Keratinocyte (primary cell): ENCODE measurements around the gene SARS1. TPM values are rescaled to one million over a fixed set of nuclear protein-coding genes. Genes with fewer than 3 reads are reported as not detected.

Experiments
- DNase-seq: peaks from one replicate; pipeline ENCODE4 v3.0.0-alpha.2; 2011; ENCODE audit warnings: low read depth, missing footprints, low spot score
- FAIRE-seq: peaks from 2 replicates; lab custom pipeline; 2011; peaks lifted over from hg19 to GRCh38; lab: Jason Lieb, UNC
- H2AFZ ChIP-seq: 2 replicates; pipeline ENCODE4 v1.6.0; 2012; ENCODE audit warnings: low read length, control low read depth, inconsistent platforms; ENCODE audit not compliant: control insufficient read depth
- H3K27ac ChIP-seq: 2 replicates; pipeline ENCODE4 v1.5.1; 2011; ENCODE audit warnings: low read length; ENCODE audit not compliant: control insufficient read depth, insufficient read depth
- H3K27me3 ChIP-seq: 3 replicates; pipeline ENCODE4 v1.6.0; 2011; ENCODE audit warnings: low read length; ENCODE audit not compliant: control insufficient read depth, insufficient read depth; ENCODE audit errors: extremely low read depth
- H3K36me3 ChIP-seq, 2 experiments: 2 replicates in 1 of 2; 3 replicates in 1 of 2; pipeline ENCODE4 v1.5.1; 2011; ENCODE audit warnings: low read length in 2 of 2, mild to moderate bottlenecking in 1 of 2; ENCODE audit not compliant: control insufficient read depth in 2 of 2, insufficient read depth in 2 of 2; ENCODE audit errors: extremely low read depth in 1 of 2
- H3K4me1 ChIP-seq: 3 replicates; pipeline ENCODE4 v1.5.1; 2011; ENCODE audit warnings: low read length; ENCODE audit not compliant: control insufficient read depth, insufficient read depth; ENCODE audit errors: extremely low read depth
- H3K4me2 ChIP-seq: 3 replicates; pipeline ENCODE4 v1.6.0; 2011; ENCODE audit warnings: low read depth, low read length; ENCODE audit not compliant: control insufficient read depth, insufficient read depth; ENCODE audit errors: extremely low read depth
- H3K4me3 ChIP-seq, 3 experiments: fragments of 200-600 bp in 1 of 3; sonication (generic) in 1 of 3; 2 replicates in 2 of 3; 3 replicates in 1 of 3; pipeline ENCODE4 v1.5.1; 2011 to 2016; ENCODE audit warnings: low read length in 3 of 3, mild to moderate bottlenecking in 3 of 3, control low read depth in 2 of 3, inconsistent platforms in 1 of 3, low read depth in 1 of 3, mixed read lengths in 1 of 3, mixed run types in 1 of 3, moderate library complexity in 1 of 3; ENCODE audit not compliant: control insufficient read depth in 2 of 3, insufficient read depth in 2 of 3; ENCODE audit errors: extremely low read depth in 1 of 3
- H3K79me2 ChIP-seq: 2 replicates; pipeline ENCODE4 v1.6.0; 2012; ENCODE audit warnings: low read length; ENCODE audit not compliant: control insufficient read depth, insufficient read depth
- H3K9ac ChIP-seq: 3 replicates; pipeline ENCODE4 v1.6.0; 2011; ENCODE audit warnings: low read length; ENCODE audit not compliant: control insufficient read depth, insufficient read depth; ENCODE audit errors: extremely low read depth
- H3K9me1 ChIP-seq: 3 replicates; pipeline ENCODE4 v1.6.0; 2011; ENCODE audit warnings: low read length; ENCODE audit not compliant: control insufficient read depth, insufficient read depth; ENCODE audit errors: extremely low read depth
- H3K9me3 ChIP-seq: 2 replicates; pipeline ENCODE4 v1.5.1; 2012; ENCODE audit warnings: low read depth, low read length; ENCODE audit not compliant: control insufficient read depth
- H4K20me1 ChIP-seq: 3 replicates; pipeline ENCODE4 v1.6.0; 2011; ENCODE audit warnings: low read length; ENCODE audit not compliant: control insufficient read depth, insufficient read depth; ENCODE audit errors: extremely low read depth
- EZH2 ChIP-seq: IDR thresholded peaks from one replicate; pipeline ENCODE4 v1.6.1; 2012; ENCODE audit warnings: inconsistent platforms, mild to moderate bottlenecking, low read length, moderate library complexity
- dilution Hi-C: fragments of 300-500 bp; cut with MboI; formaldehyde crosslinking; loops from one replicate; pipeline ENCODE4 v1.7.0; 2020; ENCODE audit warnings: low sequenced_read_pairs; ENCODE audit not compliant: extremely low pct_ligation_motif_present
- polyA plus RNA-seq, 5 experiments: library from polyadenylated mRNA; depleted of rRNA in 3 of 5; stranded (reverse) in 3 of 5; stranded (forward) in 1 of 5; unstranded in 1 of 5; fragments of >200 nt; gene quantifications; 1 replicate in 1 of 5; 2 replicates in 3 of 5; 3 replicates in 1 of 5; pipeline versions ENCODE4 v1.2.1 to v1.2.3, GENCODE V29; 2011 to 2012; ENCODE audit warnings: missing spikeins in 2 of 5, low read depth in 1 of 5, low replicate concordance in 1 of 5
- TF ChIP-seq, protein P1 (sequence below), 3 experiments: IDR thresholded peaks in 1 of 3; conservative IDR thresholded peaks in 1 of 3; optimal IDR thresholded peaks in 1 of 3; 2 replicates in 2 of 3; 3 replicates in 1 of 3; pipeline versions ENCODE3 to v1.5.1; 2011; ENCODE audit warnings: low read length in 3 of 3, mild to moderate bottlenecking in 3 of 3, moderate library complexity in 2 of 3, control low read depth in 1 of 3, inconsistent platforms in 1 of 3; ENCODE audit not compliant: insufficient read depth in 2 of 3; ENCODE audit errors: extremely low read depth in 1 of 3

Gene SARS1
- polyA plus RNA-seq, 1 donor (not counting 4 experiments of a cell fraction or from before 2014, with no cell fraction given): 203 TPM

DNA sequence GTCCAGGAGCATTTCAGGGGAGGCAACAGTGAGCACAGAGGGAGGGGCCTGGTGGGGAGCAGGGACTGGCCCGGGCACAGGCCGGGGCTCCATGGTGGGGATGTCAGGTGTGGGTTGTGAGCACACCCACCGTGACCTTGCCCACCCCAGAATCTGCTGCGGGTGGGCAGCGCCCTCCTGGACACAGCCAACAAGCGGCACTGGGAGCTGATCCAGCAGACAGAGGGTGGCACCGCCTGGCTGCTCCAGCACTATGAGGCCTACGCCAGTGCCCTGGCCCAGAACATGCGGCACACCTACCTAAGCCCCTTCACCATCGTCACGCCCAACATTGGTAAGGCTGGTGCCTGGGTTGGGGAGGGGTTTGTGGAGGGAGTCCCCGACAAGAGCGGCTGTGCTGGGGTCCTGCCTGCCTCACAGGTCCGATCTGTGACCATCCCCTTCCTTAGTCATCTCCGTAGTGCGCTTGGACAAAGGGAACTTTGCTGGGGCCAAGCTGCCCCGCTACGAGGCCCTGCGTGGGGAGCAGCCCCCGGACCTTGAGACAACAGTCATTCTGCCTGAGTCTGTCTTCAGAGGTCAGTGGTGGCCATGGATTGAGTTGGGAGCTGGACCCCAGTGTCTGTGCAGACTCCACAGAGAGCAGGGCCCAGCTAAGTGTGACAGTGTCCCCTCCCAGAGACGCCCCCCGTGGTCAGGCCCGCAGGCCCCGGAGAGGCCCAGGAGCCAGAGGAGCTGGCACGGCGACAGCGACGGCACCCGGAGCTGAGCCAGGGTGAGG, 54.9 kb downstream of the SARS1 start:
- TF ChIP-seq, protein P1, sequence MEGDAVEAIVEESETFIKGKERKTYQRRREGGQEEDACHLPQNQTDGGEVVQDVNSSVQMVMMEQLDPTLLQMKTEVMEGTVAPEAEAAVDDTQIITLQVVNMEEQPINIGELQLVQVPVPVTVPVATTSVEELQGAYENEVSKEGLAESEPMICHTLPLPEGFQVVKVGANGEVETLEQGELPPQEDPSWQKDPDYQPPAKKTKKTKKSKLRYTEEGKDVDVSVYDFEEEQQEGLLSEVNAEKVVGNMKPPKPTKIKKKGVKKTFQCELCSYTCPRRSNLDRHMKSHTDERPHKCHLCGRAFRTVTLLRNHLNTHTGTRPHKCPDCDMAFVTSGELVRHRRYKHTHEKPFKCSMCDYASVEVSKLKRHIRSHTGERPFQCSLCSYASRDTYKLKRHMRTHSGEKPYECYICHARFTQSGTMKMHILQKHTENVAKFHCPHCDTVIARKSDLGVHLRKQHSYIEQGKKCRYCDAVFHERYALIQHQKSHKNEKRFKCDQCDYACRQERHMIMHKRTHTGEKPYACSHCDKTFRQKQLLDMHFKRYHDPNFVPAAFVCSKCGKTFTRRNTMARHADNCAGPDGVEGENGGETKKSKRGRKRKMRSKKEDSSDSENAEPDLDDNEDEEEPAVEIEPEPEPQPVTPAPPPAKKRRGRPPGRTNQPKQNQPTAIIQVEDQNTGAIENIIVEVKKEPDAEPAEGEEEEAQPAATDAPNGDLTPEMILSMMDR (optimal IDR thresholded peaks at IDR 0.05 in 1 of 3, IDR thresholded peaks at IDR 0.05 in 1 of 3, conservative IDR thresholded peaks at IDR 0.05 in 1 of 3; ENCODE audit: extremely low read depth in 1 of 3, insufficient read depth in 2 of 3, low read length in 3 of 3): no peak
- TF ChIP-seq EZH2: no peak
- Histone ChIP-seq H3K4me2 (no peak overlapping the region), H3K27me3 (no peaks in the 10 kb centered on the region), H3K4me3 (no peak overlapping the region), H3K36me3 (peaks cover 8 to 14% of the 10 kb centered on the region in 2 experiments), H3K79me2 (no peaks in the 10 kb centered on the region), H3K27ac (no peak overlapping the region), H3K9ac (no peak overlapping the region), H4K20me1 (no peaks in the 10 kb centered on the region), H2AFZ (no peak overlapping the region), H3K9me1 (no peaks in the 10 kb centered on the region), H3K4me1 (peaks cover 19% of the 10 kb centered on the region), H3K9me3 (no peaks in the 10 kb centered on the region)
- DNase-seq (no peak), FAIRE-seq (no peak)
- dilution Hi-C loops: no loop called here

DNA sequence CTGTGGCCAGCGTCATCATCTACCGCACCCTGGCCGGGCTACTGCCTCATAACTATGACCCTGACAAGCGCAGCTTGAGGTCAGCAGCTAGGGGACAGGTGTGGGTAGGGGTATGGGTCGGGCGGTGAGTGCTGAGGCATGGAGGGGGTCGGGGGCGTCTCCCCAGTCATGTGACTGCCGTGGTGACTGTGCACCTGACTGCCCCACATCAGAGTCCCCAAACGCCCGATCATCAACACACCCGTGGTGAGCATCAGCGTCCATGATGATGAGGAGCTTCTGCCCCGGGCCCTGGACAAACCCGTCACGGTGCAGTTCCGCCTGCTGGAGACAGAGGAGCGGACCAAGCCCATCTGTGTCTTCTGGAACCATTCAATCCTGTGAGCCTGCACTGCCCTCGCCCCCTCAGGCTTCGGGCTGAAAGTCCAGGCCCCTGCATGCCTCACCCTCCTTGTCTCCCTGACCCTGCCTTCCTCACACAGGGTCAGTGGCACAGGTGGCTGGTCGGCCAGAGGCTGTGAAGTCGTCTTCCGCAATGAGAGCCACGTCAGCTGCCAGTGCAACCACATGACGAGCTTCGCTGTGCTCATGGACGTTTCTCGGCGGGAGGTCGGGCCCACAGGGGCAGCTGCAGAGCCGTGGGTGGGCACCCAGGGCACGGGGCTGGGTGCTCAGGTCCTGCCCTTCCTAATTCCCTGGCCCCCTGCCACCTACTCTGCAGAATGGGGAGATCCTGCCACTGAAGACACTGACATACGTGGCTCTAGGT, 55.7 kb downstream of the SARS1 start:
- peaks cover 8 to 14% of the 10 kb centered on the region in 2 experiments for H3K36me3 ChIP-seq
- DNase-seq (no peak), FAIRE-seq (no peak)
- dilution Hi-C loops: no loop called here
- H3K4me2 ChIP-seq: no peak overlapping the region
- TF ChIP-seq EZH2: no peak
- TF ChIP-seq, protein P1 (optimal IDR thresholded peaks at IDR 0.05 in 1 of 3, IDR thresholded peaks at IDR 0.05 in 1 of 3, conservative IDR thresholded peaks at IDR 0.05 in 1 of 3; ENCODE audit: extremely low read depth in 1 of 3, insufficient read depth in 2 of 3, low read length in 3 of 3): no peak
- H3K9me1 ChIP-seq: no peaks in the 10 kb centered on the region
- H3K4me1 ChIP-seq: peaks cover 23% of the 10 kb centered on the region
- H2AFZ ChIP-seq: no peak overlapping the region
- H3K27ac ChIP-seq: no peak overlapping the region
- no peak overlapping the region for H3K9ac ChIP-seq
- no peak overlapping the region for H3K4me3 ChIP-seq
- H3K27me3 ChIP-seq: no peaks in the 10 kb centered on the region
- H3K79me2 ChIP-seq: no peaks in the 10 kb centered on the region
- no peaks in the 10 kb centered on the region for H4K20me1 ChIP-seq
- H3K9me3 ChIP-seq: no peaks in the 10 kb centered on the region
